ENCODE results near the gene RNF26.

DNA sequence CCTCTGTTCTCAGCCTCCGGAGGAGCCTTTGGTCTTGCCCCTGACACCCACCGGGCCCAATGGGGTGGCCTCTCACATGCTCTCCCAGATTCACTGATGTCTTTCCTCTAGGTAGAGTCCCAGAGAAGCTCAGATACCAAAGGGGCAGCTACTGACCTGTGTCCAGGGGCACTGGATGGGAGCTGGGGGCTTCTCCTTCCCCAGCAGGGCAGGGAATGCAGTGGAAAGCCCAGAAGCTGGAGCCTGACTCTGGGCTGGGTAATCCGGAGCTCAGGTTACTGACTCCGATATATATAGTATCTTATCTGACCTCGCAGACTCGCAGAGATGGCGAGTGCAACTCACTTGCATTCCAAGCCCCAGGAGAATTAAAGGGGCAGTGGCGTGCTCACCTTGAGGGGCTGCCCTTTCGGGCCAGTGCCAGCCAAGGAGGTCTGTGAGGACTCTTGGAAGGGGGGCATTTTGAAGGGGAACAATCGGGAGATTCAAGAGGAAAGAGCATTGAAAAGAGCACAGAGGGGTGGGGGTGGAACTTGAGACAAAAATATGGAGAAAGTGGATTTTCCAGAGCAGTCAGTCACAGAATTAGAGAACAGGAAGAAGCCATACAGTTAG lies 44.6 kb downstream of the RNF26 start:
- TF ChIP-seq, protein P1, sequence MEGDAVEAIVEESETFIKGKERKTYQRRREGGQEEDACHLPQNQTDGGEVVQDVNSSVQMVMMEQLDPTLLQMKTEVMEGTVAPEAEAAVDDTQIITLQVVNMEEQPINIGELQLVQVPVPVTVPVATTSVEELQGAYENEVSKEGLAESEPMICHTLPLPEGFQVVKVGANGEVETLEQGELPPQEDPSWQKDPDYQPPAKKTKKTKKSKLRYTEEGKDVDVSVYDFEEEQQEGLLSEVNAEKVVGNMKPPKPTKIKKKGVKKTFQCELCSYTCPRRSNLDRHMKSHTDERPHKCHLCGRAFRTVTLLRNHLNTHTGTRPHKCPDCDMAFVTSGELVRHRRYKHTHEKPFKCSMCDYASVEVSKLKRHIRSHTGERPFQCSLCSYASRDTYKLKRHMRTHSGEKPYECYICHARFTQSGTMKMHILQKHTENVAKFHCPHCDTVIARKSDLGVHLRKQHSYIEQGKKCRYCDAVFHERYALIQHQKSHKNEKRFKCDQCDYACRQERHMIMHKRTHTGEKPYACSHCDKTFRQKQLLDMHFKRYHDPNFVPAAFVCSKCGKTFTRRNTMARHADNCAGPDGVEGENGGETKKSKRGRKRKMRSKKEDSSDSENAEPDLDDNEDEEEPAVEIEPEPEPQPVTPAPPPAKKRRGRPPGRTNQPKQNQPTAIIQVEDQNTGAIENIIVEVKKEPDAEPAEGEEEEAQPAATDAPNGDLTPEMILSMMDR (IDR thresholded peaks at IDR 0.05), result no peak
- TF ChIP-seq POLR2A (IDR thresholded peaks at IDR 0.05), result no peak

Data from lower leg skin (tissue), 3 donors.